PC-9 (cell line): ENCODE measurements around the gene GRM7. TPM values are rescaled to one million over a fixed set of nuclear protein-coding genes. Genes with fewer than 3 reads are reported as not detected.

Experiments
- BruUV-seq: library from RNA; stranded (reverse); fragments of 400-500 nt; replicated peaks from 2 replicates; lab custom pipeline; 2021; lab: Mats Ljungman, UMichigan
- CTCF ChIA-PET: fragments of 300-600 bp; sonication (Branson Sonifier 250); formaldehyde crosslinking; loops from one replicate; lab custom pipeline; 2022; ENCODE audit warnings: antibody characterized with exemption; lab: Charles Lee
- POLR2A ChIA-PET: fragments of 300-600 bp; sonication (Branson Sonifier 250); formaldehyde crosslinking; loops from one replicate; lab custom pipeline; 2022; ENCODE audit warnings: antibody characterized with exemption; ENCODE audit not compliant: unreplicated experiment; lab: Charles Lee
- DNase-seq, 2 experiments: peaks; one replicate each; pipeline versions ENCODE4 v3.0.0 to v3.0.0-alpha.2; 2015 to 2022; ENCODE audit warnings: mixed read lengths in 1 of 2
- H2AFZ ChIP-seq: fragments of 200-600 bp; sonication (generic); 2 replicates; pipeline ENCODE4 v1.8.1; 2017; ENCODE audit warnings: antibody characterized with exemption
- H3F3A ChIP-seq: fragments of 200-600 bp; sonication (generic); 2 replicates; pipeline ENCODE4 v1.8.1; 2017; ENCODE audit warnings: antibody characterized with exemption, mild to moderate bottlenecking, low read depth; ENCODE audit not compliant: insufficient read depth
- H3K27ac ChIP-seq: fragments of 200-600 bp; sonication (generic); 2 replicates; pipeline ENCODE4 v1.6.1; 2016; ENCODE audit warnings: mixed run types
- H3K27me3 ChIP-seq: fragments of 200-600 bp; sonication (generic); 2 replicates; pipeline ENCODE4 v1.6.1; 2016; ENCODE audit warnings: low read depth, mixed run types; ENCODE audit not compliant: insufficient read depth
- H3K36me3 ChIP-seq: fragments of 200-600 bp; sonication (generic); 2 replicates; pipeline ENCODE4 v1.6.1; 2016; ENCODE audit warnings: low read depth, mixed run types
- H3K4me1 ChIP-seq: fragments of 200-600 bp; sonication (generic); replicated peaks from 2 replicates; pipeline ENCODE4 v1.6.1; 2016; ENCODE audit warnings: mixed run types; ENCODE audit not compliant: insufficient read depth
- H3K4me2 ChIP-seq: fragments of 200-600 bp; sonication (generic); 2 replicates; pipeline ENCODE4 v1.6.1; 2017; ENCODE audit warnings: mixed run types
- H3K4me3 ChIP-seq: fragments of 200-600 bp; sonication (generic); 2 replicates; pipeline ENCODE4 v1.6.1; 2016; ENCODE audit warnings: mixed run types
- H3K79me2 ChIP-seq: fragments of 200-600 bp; sonication (generic); 2 replicates; pipeline ENCODE4 v1.6.1; 2017; ENCODE audit warnings: low read depth, mixed run types
- H3K9me2 ChIP-seq: fragments of 200-600 bp; sonication (generic); 2 replicates; pipeline ENCODE4 v1.8.1; 2017; ENCODE audit warnings: mild to moderate bottlenecking; ENCODE audit not compliant: insufficient read depth
- H3K9me3 ChIP-seq: fragments of 200-600 bp; sonication (generic); 2 replicates; pipeline ENCODE4 v1.8.1; 2016; ENCODE audit warnings: low read depth; ENCODE audit not compliant: insufficient read depth
- H4K20me1 ChIP-seq: fragments of 200-600 bp; sonication (generic); 2 replicates; pipeline ENCODE4 v1.8.1; 2017; ENCODE audit not compliant: insufficient read depth
- CTCF ChIP-seq: fragments of 200-600 bp; sonication (generic); conservative IDR thresholded peaks from 2 replicates; pipeline ENCODE4 v1.6.1; 2017; ENCODE audit warnings: mixed run types, antibody characterized with exemption, mild to moderate bottlenecking, moderate library complexity
- EZH2 ChIP-seq: fragments of 200-600 bp; sonication (generic); IDR thresholded peaks from 2 replicates; pipeline ENCODE4 v1.8.0; 2017; ENCODE audit warnings: antibody characterized with exemption, low read depth
- intact Hi-C: fragments of 100-400 bp; cut with micrococcal nuclease; formaldehyde crosslinking; loops from one replicate; pipeline ENCODE4 v1.10.0; 2022; ENCODE audit not compliant: unreplicated experiment
- total RNA-seq: library from RNA; stranded (reverse); gene quantifications from 2 replicates; pipeline ENCODE4 v1.2.3, GENCODE V29; 2021

The GRM7 gene
- total RNA-seq, 1 experiment from 2014 or later, result not detected

GRCh38 chr3:7332696-7333095, 471.8 kb downstream of the GRM7 start:
- BruUV-seq, result no TSS peak
- no peak for TF ChIP-seq EZH2
- POLR2A ChIA-PET, result no interaction called here
- Histone ChIP-seq H3K36me3 (no peaks in the 10 kb centered on the region), H3K4me2 (no peak overlapping the region), H3K9me2 (no peaks in the 10 kb centered on the region), H2AFZ (no peak overlapping the region), H3K9me3 (no peaks in the 10 kb centered on the region), H3K4me3 (no peak overlapping the region), H4K20me1 (no peaks in the 10 kb centered on the region), H3K27me3 (no peaks in the 10 kb centered on the region), H3K79me2 (no peaks in the 10 kb centered on the region), H3F3A (no peaks in the 10 kb centered on the region), H3K4me1 (no peaks in the 10 kb centered on the region), H3K27ac (no peak overlapping the region)
- intact Hi-C loops, result no loop called here
- CTCF ChIA-PET, result no interaction called here
- no peak for DNase-seq

GRCh38 chr3:7333125-7333524, 472.2 kb downstream of the GRM7 start:
- TF ChIP-seq CTCF (no peak), EZH2 (no peak)
- CTCF ChIA-PET, result no interaction called here

GRCh38 chr3:7340795-7341194, 479.9 kb downstream of the GRM7 start:
- Histone ChIP-seq H2AFZ (no peak overlapping the region), H3K4me1 (no peaks in the 10 kb centered on the region), H3F3A (no peaks in the 10 kb centered on the region), H4K20me1 (no peaks in the 10 kb centered on the region), H3K4me2 (no peak overlapping the region), H3K79me2 (no peaks in the 10 kb centered on the region), H3K9me2 (no peaks in the 10 kb centered on the region), H3K9me3 (no peaks in the 10 kb centered on the region), H3K36me3 (no peaks in the 10 kb centered on the region), H3K27ac (no peak overlapping the region), H3K4me3 (no peak overlapping the region), H3K27me3 (no peaks in the 10 kb centered on the region)
- ChIA-PET POLR2A (no interaction called here), CTCF (no interaction called here)
- no TSS peak for BruUV-seq
- TF ChIP-seq CTCF, result no peak
- no peak for TF ChIP-seq EZH2
- no peak for DNase-seq
- intact Hi-C loops, result no loop called here

More at GRCh38 chr3:7333125-7333524, 472.2 kb downstream of the GRM7 start:
- no peak overlapping the region for H2AFZ ChIP-seq
- H3K9me3 ChIP-seq, result no peaks in the 10 kb centered on the region
- BruUV-seq, result no TSS peak
- DNase-seq, result no peak
- H3K27me3 ChIP-seq, result no peaks in the 10 kb centered on the region
- H3K4me1 ChIP-seq, result no peaks in the 10 kb centered on the region
- H3K79me2 ChIP-seq, result no peaks in the 10 kb centered on the region
- H3K9me2 ChIP-seq, result no peaks in the 10 kb centered on the region
- H3F3A ChIP-seq, result no peaks in the 10 kb centered on the region
- intact Hi-C loops, result no loop called here
- H3K36me3 ChIP-seq, result no peaks in the 10 kb centered on the region
- no peak overlapping the region for H3K4me3 ChIP-seq
- H4K20me1 ChIP-seq, result no peaks in the 10 kb centered on the region
- H3K27ac ChIP-seq, result no peak overlapping the region
- POLR2A ChIA-PET, result no interaction called here
- no peak overlapping the region for H3K4me2 ChIP-seq

- BruUV-seq, result no TSS peak
- ChIA-PET CTCF (no interaction called here), POLR2A (no interaction called here)
- Histone ChIP-seq H2AFZ (no peak overlapping the region), H3K27me3 (0 out of 2 replicates have a peak, but pooled peaks cover 3% of the 10 kb centered on the region), H3K4me2 (no peak overlapping the region), H3K4me3 (no peak overlapping the region), H3K4me1 (no peaks in the 10 kb centered on the region), H3K9me3 (no peaks in the 10 kb centered on the region), H3K79me2 (no peaks in the 10 kb centered on the region), H3K36me3 (no peaks in the 10 kb centered on the region), H3K27ac (no peak overlapping the region), H3F3A (no peaks in the 10 kb centered on the region), H4K20me1 (no peaks in the 10 kb centered on the region), H3K9me2 (no peaks in the 10 kb centered on the region)
- intact Hi-C loops, result no loop called here
- TF ChIP-seq EZH2 (no peak), CTCF (no peak)
- no peak for DNase-seq
These were observed 485.4 kb downstream of the GRM7 start for GRCh38 chr3:7346364-7346763.
